OCI-LY3 (cell line): ENCODE measurements around the gene LSM4.

Source experiments
- CTCF ChIP-seq: fragments of 200-600, 300-600 bp; sonication (generic); IDR thresholded peaks from 2 replicates; pipeline ENCODE4 v1.5.1; 2014; ENCODE audit warnings: antibody characterized with exemption, low read length, low read depth
- EZH2phosphoT487 ChIP-seq: fragments of 200-600 bp; shearing (Covaris generic); IDR thresholded peaks from 2 replicates; pipeline ENCODE4 v1.6.1; 2018; ENCODE audit warnings: antibody characterized with exemption, mixed run types, low read depth

- TF ChIP-seq CTCF (no peak), EZH2phosphoT487 (no peak)
Measured at GRCh38 chr19:18366021-18366435, 43.2 kb upstream of the LSM4 start.
